ENCODE results near the gene C4BPB. TPM values are rescaled to one million over a fixed set of nuclear protein-coding genes. Genes with fewer than 3 reads are reported as not detected.

Gene C4BPB
- total and polyA plus RNA-seq, 2 of the 4 experiments (the other 2 are of a cell fraction), result not detected

DNA sequence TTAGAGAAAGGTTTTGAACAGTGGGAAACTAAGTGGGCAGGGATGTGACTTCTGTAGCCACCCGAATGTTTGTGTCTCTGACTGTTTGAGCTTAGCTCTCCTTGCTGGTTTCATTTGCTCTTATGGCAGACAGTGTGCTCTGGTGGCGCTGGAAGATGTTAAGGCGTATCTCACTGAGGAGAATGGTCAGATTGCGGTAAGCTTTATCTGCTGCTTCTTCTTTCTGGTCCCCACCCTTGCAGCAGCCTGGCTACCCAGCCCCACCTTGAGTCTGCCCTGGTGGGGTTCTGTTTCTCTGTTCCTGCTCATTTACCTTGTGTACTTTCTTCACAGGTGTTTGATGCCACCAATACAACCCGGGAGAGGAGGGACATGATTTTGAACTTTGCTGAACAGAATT lies 25.6 kb upstream of the C4BPB start:
- dilution Hi-C loops (cut with HindIII; ENCODE audit: low sequenced_read_pairs, unreplicated experiment) (no loop called here), in situ Hi-C loops (cut with MboI; ENCODE audit: low sequenced_read_pairs) (no loop called here), intact Hi-C loops (cut with micrococcal nuclease) (no loop called here)
- H4K8ac ChIP-seq (ENCODE audit: low read depth in 2 of 2, low read length in 2 of 2), result no peak overlapping the region
- no peak overlapping the region for H2BK120ac ChIP-seq (ENCODE audit: low read depth, low read length)
- no peak overlapping the region for H2AFZ ChIP-seq (replicated peaks; ENCODE audit: low read length, poor library complexity)
- no peak overlapping the region for H4K5ac ChIP-seq (ENCODE audit: low read depth, low read length)
- no peak overlapping the region for H3K4me2 ChIP-seq (ENCODE audit: low read depth, low read length)
- TF ChIP-seq RFX5 (IDR thresholded peaks at IDR 0.05; ENCODE audit: low read depth, low read length) (no peak), CHD1 (IDR thresholded peaks at IDR 0.05; ENCODE audit: low read depth, low read length) (no peak), CEBPB (IDR thresholded peaks at IDR 0.05; ENCODE audit: low read depth, low read length) (no peak), MAFK (IDR thresholded peaks at IDR 0.05; ENCODE audit: low read depth, low read length) (no peak), FOS (IDR thresholded peaks at IDR 0.05; ENCODE audit: low read depth, low read length) (no peak), MXI1 (IDR thresholded peaks at IDR 0.05; ENCODE audit: borderline replicate concordance, low read depth, low read length) (no peak)
- no peak overlapping the region for H3K14ac ChIP-seq (replicated peaks; ENCODE audit: low read depth, low read length)
- no peak overlapping the region for H3K4ac ChIP-seq (ENCODE audit: low read depth, low read length)
- no peak overlapping the region for H2BK15ac ChIP-seq (ENCODE audit: low read depth, low read length)
- no peak overlapping the region for H2BK5ac ChIP-seq (ENCODE audit: low read depth, low read length, poor library complexity, severe bottlenecking)
- no TSS peak for BruUV-seq (replicated peaks)
- no peaks in the 10 kb centered on the region for H3K9me3 ChIP-seq (ENCODE audit: control insufficient read depth, insufficient read depth, low read length)
- H3K27me3 ChIP-seq (ENCODE audit: control insufficient read depth, insufficient read depth, low read length), result no peaks in the 10 kb centered on the region
- H3K36me3 ChIP-seq (ENCODE audit: control insufficient read depth, insufficient read depth, low read length), result no peaks in the 10 kb centered on the region
- no peak overlapping the region for H3K56ac ChIP-seq (ENCODE audit: extremely low read depth, insufficient read depth, low read length)
- H2AK5ac ChIP-seq (ENCODE audit: low read depth, low read length), result no peak overlapping the region
- no peak overlapping the region for H3K27ac ChIP-seq (ENCODE audit: insufficient read depth, low read length)
- WGBS, 2 experiments (ENCODE audit: extremely low coverage in 2 of 2, insufficient read length in 1 of 2), result 60% methylated on average over 1 of the region's 5 CpGs; no CpG with 5 or more reads in 1 of the 2 experiments
- no peaks in the 10 kb centered on the region for H3K4me1 ChIP-seq (ENCODE audit: control insufficient read depth, insufficient read depth, low read length)
- no peak overlapping the region for H4K91ac ChIP-seq (ENCODE audit: insufficient read depth, low read depth, low read length)
- no peak for DNase-seq
- ATAC-seq (ENCODE audit: low read depth), result no peak
- ChIA-PET CTCF (no interaction called here), POLR2A (ENCODE audit: unreplicated experiment) (no interaction called here)
- no peak overlapping the region for H2AK9ac ChIP-seq (replicated peaks; ENCODE audit: low read depth, low read length, poor library complexity)
- no peaks in the 10 kb centered on the region for H3K79me1 ChIP-seq (ENCODE audit: low read depth in 1 of 2, low read length in 2 of 2)
- H3K9me1 ChIP-seq (ENCODE audit: insufficient read depth, low read length), result no peaks in the 10 kb centered on the region; the same call in 1 of the 2 replicates
- H3K23ac ChIP-seq (ENCODE audit: low read depth, low read length), result no peak overlapping the region
- no peak overlapping the region for H3K4me3 ChIP-seq (ENCODE audit: insufficient read depth, low read depth, low read length)
- no peaks in the 10 kb centered on the region for H4K20me1 ChIP-seq (ENCODE audit: insufficient read depth, low read length)
- no peak overlapping the region for H2BK20ac ChIP-seq (ENCODE audit: low read depth, low read length)
- no peak overlapping the region for H3K18ac ChIP-seq (ENCODE audit: low read depth, low read length)
- H3K9ac ChIP-seq (ENCODE audit: low read depth, low read length), result no peak overlapping the region
